HG03097 (cell line): ENCODE data around the gene NEDD4.
"Not testable (repeated sequence)": the region's sequence is repeated elsewhere in the genome, so short reads cannot be mapped to it uniquely, and the experiment has no call there.

Source experiments
- ATAC-seq: cut with Tn5 transposase; IDR thresholded peaks from one replicate; pipeline ENCODE4 v1.9.1; 2021; ENCODE audit not compliant: unreplicated experiment, low FRiP score

The NEDD4 gene

DNA sequence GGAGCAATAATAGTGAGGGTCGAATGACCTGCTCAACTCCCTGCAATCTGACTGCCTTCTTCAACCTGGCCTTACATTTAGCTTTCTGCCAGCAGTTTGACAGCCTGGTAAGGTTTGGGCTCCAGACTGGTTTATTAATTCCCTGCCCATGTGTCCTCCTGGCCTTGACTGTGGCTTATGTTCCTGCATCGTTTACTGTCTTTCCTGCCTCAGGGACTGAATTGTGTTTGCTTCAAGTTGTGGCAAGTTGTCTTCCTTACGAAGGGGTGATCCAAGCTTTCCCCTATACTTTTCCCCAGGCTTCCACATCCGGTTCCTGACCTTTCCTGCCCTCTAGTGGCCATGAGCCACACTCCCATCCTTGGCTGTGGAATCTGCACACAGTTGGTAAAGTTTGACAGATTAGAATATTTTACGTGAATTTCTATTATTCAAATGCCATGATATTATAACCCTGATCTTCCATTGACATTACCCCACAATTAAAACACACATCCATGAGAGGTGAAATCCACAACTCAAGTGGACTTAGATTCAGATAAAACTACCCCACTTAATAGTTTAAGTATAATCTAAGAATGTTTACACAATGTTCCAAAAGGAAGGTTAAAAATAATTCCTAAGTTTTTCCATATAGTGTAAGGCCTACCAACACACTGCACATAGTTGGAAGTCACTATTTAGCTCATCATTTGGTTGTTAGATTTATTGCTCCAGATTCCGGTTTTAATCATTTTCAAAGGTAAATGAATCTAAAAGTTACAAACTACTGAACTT, 95.7 kb downstream of the NEDD4 start:
- no peak for ATAC-seq

DNA sequence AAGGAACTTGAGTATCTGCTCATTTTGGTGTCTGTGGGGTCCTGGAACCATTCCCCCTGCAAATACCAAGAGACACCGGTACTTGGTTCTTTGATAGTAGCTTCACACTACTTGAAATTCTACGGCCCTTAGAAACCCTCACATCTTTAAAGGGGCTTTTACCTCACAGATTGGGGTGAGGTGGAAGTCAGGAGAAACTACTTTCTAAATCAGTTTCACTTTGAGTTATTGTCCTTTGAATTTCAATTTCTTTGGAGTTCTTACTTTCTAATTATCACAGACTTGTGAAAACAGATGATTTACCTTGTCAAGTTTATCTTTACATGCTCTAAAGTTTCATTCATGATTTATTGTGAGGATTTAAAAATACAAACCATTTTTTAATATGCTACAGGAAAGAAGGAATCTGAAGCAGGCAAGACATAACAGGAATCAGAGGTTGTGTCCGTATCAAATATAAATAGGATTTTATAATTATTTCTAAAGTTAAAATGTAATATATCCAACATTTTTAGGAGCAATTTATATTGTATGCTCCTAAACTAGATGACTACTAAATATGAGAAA, 98.9 kb downstream of the NEDD4 start:
- ATAC-seq = no peak

GRCh38 chr15:55893852-55894251, 99.6 kb downstream of the NEDD4 start:
- ATAC-seq = no peak

DNA sequence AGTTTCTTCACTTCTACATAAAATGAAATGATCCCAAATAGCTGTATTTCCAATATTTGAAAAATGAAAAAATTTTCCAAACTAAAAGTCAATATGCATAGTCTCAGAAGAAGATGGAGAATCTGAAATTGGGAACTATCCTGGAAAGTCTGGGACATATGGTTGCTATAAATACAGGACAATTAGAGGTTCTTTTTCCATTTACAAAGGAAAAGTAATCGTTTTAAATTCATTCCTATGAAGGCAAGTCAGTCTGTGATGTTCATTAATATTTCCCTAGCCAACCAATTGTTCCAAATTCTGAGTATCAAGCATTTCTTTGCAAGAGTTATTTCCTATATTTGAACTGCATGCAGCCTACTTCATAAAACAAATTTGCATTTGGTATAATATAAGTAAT, 102.2 kb downstream of the NEDD4 start:
- no peak for ATAC-seq

- ATAC-seq = no peak
Observed at GRCh38 chr15:55884223-55884622, 109.2 kb downstream of the NEDD4 start.

- ATAC-seq = no peak
Observed at GRCh38 chr15:55879181-55879580, 114.2 kb downstream of the NEDD4 start.

DNA sequence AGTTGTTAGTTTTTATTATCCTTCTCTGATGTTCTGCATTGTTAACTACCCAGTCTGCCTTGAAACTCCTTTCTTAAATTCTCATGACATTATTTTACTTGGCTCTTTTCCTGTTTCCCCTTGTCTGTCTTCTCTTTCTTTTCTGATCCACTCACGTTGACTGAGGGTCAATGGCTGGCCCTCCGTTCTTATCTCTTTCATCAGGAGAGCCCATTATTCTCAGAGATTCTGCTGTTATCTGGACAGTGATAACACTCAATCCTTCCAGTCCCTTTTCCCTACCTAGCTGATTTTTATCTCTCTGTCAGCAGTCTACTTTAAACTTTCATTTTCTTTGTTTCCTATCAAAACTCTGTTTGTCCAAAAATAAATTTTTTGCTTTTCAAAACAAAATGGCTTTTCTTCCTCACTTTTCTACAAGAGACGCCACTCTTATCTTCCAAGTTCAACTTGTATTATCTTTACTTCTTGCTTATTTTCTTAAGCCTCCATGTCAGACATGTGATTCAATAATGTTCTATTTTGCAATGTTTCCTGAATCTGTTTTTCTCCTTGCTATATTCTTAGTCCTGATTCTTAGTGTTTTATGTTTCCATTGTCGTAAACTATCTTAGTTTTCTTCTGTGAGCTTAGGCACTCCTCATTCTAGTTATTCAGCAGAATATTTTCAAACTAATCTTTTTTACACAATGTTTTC, 120.2 kb downstream of the NEDD4 start:
- ATAC-seq = no peak

DNA sequence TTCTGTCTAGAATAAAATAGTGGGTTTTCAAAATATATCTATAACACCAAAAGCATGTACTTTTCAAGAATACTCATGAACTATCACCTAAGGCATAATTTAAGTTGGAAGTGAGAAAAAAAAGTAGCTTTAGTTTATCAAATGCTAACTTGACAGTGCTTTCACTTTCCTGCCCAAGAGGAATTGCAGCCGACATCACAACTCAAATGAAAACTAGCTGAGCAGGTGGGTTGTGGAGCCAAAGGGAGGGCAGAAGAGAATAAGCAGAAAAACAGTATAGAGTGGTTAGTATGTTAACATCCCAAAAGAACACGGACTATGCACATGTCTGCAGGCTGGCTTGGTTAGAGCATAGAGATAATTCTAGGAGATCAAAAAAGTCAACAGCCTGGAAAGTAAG, 120.9 kb downstream of the NEDD4 start:
- no peak for ATAC-seq

DNA sequence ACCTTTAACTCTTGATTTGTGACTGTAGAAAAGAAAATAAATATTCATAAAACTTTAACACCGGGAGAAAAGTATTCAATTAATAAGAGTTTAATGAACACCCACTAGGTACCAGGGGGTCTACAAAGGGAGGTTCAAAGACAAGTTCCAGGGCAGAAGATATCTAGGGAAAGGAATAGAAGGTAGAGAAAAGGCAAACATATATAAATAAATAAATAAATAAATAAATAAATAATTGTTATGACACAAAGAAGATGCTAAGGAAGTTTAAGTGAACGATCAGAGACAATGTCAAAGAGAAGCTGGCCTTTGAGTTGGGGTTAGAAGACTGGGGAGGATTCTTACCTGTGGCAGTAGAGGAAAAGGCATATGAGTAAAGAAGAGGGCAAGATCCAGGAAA, 123.8 kb downstream of the NEDD4 start:
- ATAC-seq = no peak

DNA sequence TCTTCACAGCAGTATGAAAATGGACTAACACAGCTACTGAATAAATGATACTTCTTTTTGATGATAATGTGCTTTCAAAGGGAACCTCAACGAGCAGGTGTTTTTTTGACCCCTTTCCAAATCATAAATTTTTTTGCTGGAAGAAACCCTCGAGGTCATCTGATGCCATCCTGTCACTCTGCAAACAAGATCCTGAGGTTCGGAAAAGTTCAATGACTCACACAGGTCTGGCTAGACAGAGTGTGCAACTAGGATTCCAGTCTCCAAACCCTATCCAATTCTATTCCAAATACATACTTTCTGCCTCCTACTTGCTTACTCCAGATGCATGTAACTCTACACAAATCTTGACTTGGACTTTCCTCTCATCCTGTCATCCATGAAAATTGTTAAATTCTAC, 124.7 kb downstream of the NEDD4 start:
- ATAC-seq = no peak

DNA sequence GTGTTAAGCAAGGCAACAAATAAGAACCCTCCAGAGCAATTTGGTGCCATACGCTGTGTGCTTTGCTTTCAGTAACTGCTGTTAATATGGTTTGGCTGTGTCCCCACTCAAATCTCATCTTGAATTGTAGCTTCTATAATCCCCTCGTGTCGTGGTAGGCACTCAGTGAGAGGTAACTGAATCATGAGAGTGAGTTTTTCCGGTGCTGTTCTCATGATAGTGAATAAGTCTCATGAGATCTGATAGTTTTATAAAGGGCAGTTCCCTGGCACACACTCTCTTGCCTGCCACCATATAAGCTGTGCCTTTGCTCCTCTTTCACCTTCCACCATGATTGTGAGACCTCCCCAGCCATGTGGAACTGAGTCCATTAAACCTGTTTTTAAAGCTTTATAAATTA, 125.1 kb downstream of the NEDD4 start:
- not testable (repeated sequence) for ATAC-seq

DNA sequence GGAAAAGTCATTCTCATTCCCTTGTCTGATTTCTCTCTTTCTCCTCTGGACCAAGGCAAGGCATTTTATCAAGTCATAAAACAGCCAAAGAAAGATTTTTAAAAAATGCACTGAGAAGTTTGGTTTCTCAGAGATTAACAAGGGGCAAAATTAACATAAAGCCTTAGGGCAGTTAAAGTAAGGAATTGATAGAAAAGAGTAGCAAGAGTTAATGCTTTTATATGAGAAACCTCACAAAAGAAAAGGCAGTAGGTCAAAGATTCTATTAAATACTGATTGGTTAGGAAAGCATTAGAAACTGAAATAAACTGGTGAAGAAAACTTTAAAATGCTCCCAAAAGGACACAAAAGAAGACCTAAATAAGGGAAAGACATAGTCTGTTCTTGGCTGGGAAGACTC, 129.5 kb downstream of the NEDD4 start:
- no peak for ATAC-seq

DNA sequence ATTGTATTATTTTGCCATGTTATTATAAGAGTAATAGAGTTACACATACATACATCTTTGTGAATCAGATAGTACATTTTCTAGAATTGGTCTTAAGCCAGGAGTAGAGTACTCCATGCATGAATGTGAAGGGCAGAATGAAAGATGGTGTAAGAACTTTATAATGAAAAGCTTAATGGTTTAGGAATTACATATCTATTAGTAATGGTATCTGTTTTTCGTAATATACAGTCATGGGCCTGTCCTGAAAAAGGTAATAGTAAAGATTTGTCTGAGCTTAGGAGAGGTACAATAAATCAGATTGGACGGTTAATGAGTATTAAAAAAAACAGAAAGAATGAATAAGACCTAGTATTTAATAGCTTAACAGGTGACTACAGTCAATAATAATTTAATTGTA, 132.3 kb downstream of the NEDD4 start:
- ATAC-seq = no peak

- no peak for ATAC-seq
Observed at GRCh38 chr15:55860468-55860867, 132.9 kb downstream of the NEDD4 start.

DNA sequence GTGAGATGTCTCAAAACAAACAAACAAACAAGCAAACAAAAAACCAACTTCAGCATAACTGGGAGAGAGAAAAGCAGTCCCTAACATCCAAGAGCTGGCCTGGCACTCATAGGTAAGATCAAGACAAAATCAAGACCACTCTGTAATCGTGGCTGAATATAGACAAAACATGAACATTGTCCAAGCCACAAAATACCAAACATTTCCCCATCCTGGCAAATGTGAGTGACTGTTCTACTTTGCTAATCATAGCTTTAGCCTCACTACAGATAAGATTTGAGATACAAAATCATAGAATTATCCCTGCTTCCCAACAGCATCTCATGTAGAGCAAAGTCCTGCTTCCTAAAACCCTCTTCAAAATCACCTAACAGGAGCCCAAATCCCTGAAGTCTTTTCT, 133.7 kb downstream of the NEDD4 start:
- no peak for ATAC-seq

DNA sequence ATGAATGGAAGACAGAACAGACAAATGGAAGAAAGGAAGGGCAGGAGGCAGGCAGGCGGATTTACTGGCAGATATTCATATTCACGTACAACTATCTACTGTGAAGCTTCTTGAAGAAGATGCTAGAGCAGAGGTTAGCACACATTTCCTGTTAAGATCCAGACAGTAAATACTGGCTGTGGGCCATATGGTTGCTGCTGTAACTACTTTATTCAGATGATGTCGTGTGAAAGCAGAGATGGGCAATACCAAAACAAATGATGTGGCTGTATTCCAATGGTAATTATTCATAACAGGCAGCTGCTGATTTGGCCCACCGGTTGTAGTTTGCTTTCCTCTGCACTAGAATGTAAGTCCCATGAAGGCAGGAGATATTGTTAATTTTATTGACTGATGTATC, 134.8 kb downstream of the NEDD4 start:
- ATAC-seq = no peak

GRCh38 chr15:55856506-55857164, 136.8 kb downstream of the NEDD4 start:
- no peak for ATAC-seq

GRCh38 chr15:55853134-55853533, 140.3 kb downstream of the NEDD4 start:
- no peak for ATAC-seq

DNA sequence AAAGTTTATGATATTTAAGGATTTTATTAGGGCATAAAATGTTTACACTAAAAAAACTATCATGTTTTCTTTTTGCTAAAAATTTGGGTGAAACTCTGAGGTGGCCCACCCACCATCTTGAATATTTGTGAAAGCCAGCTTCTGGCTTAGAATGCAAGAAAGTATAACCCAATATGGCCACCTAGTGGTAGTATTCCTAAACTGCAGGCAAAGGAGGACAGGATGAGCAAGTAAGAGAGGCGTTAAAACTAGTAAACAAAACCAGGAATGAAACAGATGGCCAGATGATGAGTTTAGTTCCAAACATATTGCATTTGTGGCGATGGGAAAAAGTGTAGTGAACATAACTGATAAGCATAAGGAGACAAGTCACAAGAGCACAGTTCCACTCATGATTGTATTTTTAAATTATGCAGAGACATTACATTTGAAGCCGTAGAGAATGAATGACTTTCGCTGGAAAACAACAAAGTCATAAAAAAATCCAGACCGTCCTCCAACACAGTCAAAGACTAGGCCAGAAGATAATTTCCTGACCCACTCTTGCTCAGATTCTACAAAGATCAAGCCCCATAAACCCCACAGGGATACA, 147.2 kb downstream of the NEDD4 start:
- no peak for ATAC-seq

- ATAC-seq = not testable (repeated sequence)
Observed at GRCh38 chr15:55842897-55843296, 150.5 kb downstream of the NEDD4 start.

DNA sequence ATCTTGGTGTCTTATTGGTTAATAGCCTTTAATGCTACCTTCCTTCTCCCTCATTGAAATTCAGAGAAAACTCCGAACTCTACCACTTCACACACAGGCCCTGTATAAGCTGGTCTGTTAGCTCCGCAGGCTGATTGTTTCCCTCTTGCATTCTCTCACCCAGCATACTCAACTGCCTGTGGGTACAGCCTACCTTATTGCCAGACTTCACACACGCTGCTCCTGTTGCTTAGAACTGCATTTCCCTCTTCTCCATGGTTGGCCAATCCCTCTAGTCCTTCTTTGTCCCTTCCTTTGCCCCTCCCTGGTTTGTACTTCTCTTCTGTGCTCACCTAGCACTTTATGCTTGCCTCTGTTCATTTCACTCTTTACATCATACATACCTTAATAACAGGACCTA, 157.5 kb downstream of the NEDD4 start:
- no peak for ATAC-seq
